Epithelial cell of proximal tubule (primary cell): ENCODE results near the gene SLC44A2. TPM values are rescaled to one million over a fixed set of nuclear protein-coding genes. Genes with fewer than 3 reads are reported as not detected.

Experiments
- DNase-seq: peaks from one replicate; pipeline ENCODE4 v3.0.0-alpha.2; 2011; ENCODE audit warnings: low read depth
- H3K4me3 ChIP-seq: 2 replicates; pipeline ENCODE4 v1.5.1; 2011; ENCODE audit warnings: low read depth, mild to moderate bottlenecking, low read length
- total RNA-seq: library from RNA; depleted of rRNA; stranded (reverse); fragments of >200 nt; gene quantifications from 2 replicates; pipeline ENCODE4 v1.2.3, GENCODE V29; 2015
- TF ChIP-seq, protein P1 (sequence below): conservative IDR thresholded peaks from 2 replicates; pipeline ENCODE4 v1.5.1; 2012; ENCODE audit warnings: low read depth, mild to moderate bottlenecking, low read length

Gene SLC44A2
- total RNA-seq, 1 donor from 2014 or later = 48.5 TPM

GRCh38 chr19:10687518-10688288 lies 62.4 kb downstream of the SLC44A2 start:
- H3K4me3 ChIP-seq = no peak overlapping the region
- DNase-seq = no peak
- TF ChIP-seq, protein P1, sequence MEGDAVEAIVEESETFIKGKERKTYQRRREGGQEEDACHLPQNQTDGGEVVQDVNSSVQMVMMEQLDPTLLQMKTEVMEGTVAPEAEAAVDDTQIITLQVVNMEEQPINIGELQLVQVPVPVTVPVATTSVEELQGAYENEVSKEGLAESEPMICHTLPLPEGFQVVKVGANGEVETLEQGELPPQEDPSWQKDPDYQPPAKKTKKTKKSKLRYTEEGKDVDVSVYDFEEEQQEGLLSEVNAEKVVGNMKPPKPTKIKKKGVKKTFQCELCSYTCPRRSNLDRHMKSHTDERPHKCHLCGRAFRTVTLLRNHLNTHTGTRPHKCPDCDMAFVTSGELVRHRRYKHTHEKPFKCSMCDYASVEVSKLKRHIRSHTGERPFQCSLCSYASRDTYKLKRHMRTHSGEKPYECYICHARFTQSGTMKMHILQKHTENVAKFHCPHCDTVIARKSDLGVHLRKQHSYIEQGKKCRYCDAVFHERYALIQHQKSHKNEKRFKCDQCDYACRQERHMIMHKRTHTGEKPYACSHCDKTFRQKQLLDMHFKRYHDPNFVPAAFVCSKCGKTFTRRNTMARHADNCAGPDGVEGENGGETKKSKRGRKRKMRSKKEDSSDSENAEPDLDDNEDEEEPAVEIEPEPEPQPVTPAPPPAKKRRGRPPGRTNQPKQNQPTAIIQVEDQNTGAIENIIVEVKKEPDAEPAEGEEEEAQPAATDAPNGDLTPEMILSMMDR = no peak

GRCh38 chr19:10688545-10689280 lies 63.4 kb downstream of the SLC44A2 start:
- no peak overlapping the region for H3K4me3 ChIP-seq
- TF ChIP-seq, protein P1 = no peak
- DNase-seq = no peak

DNA sequence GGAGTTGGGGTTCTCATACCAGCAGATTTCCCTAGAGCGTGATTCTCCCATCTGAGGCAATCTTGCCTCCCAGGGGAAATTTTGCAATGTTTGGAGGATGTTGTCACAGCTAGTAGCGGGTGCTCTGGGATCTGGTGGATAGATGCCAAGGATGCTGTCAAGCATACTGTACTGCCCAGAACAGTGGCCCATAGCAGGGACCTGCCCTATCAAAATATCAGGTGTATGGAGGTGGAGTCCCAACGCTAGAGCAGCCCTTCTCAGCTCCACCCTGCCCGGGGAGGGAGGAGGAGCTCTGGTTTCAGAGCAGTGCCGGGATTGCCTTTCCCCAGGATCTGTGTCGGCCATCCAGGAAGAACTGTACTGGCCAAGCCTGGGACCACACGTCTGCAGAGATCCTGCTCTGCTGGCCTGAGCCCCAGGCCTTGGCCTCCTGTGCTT lies 65.0 kb downstream of the SLC44A2 start:
- TF ChIP-seq, protein P1 = no peak
- DNase-seq = peak; percentile 26
- no peak overlapping the region for H3K4me3 ChIP-seq

DNA sequence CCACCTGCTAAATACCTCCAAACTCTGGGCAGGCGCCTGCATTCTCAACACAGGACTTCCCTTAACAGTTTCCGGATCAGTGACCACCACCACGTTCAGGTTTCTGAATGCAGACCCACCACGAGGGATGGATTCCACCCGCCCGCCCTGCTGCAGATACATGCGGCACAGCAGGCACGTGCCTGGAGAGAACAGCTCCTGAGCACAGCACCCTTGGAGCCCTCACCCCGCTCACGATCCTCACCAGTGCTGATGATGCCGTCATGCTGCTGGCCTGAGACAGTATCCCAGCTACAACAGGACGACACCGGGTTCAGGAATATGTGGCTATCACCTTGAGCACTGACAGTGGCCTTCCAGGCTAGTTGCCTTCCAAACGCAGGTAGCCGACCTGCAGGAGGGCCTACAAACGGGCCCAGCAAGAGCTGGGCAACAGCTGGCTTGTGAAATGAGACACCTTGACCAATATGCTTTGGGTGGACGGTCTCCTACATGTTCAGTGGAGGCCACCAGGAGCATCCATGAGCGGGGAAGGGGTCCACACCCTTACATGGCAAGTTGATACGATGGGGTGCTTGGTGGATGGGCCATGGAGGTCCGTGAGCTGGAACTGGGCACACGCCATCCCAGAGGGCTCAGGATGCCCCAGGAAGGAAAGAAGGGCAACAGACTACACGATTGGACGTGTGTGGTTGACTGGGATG lies 66.0 kb downstream of the SLC44A2 start:
- TF ChIP-seq, protein P1 = no peak
- no peak overlapping the region for H3K4me3 ChIP-seq
- no peak for DNase-seq

DNA sequence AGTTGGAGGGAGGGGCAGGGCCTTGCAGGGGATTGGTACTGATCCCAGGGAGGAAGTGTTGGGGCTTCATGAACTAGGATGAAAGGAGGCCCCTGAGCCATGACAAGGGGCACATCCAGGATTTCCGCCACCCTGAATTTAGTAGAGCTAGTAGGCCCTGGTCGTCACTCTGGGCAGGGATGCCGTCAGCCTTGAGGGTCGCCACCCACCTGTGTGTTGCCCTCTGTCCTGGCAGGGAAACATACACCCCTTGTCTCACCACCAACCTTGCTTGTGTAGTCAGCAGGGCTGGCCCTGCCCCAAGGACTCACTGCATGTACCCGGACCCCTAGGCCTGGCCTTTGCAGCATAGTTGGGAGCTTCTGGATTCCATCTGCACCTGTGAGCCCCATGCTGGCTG lies 66.5 kb downstream of the SLC44A2 start:
- no peak for DNase-seq
- H3K4me3 ChIP-seq = no peak overlapping the region
- TF ChIP-seq, protein P1 = no peak

- no peak for DNase-seq
These were observed 67.4 kb downstream of the SLC44A2 start for GRCh38 chr19:10692673-10693264.

More at GRCh38 chr19:10692673-10693264, 67.4 kb downstream of the SLC44A2 start:
- no peak overlapping the region for H3K4me3 ChIP-seq
- TF ChIP-seq, protein P1 = no peak
